ENCODE measurements around the gene CCR6.

Gene CCR6

GRCh38 chr6:167139761-167140160, 16.9 kb downstream of the CCR6 start:
- Mint-ChIP-seq H3K36me3 (ENCODE audit: low read depth) (no peaks in the 10 kb centered on the region), H3K4me3 (no peak overlapping the region), H3K27me3 (peaks cover 7% of the 10 kb centered on the region), H3K27ac (no peak overlapping the region), H3K9me3 (no peaks in the 10 kb centered on the region), H3K4me1 (ENCODE audit: low read depth) (peaks cover 16% of the 10 kb centered on the region)

- Mint-ChIP-seq H3K36me3 (ENCODE audit: low read depth) (no peaks in the 10 kb centered on the region), H3K9me3 (no peaks in the 10 kb centered on the region), H3K4me1 (ENCODE audit: low read depth) (peaks cover 16% of the 10 kb centered on the region), H3K4me3 (no peak overlapping the region), H3K27ac (peak overlapping the region; percentile 0), H3K27me3 (peaks cover 8% of the 10 kb centered on the region)
Observed at GRCh38 chr6:167140589-167141474, 17.9 kb downstream of the CCR6 start.

GRCh38 chr6:167141667-167142432, 19.0 kb downstream of the CCR6 start:
- no peak overlapping the region for H3K4me3 Mint-ChIP-seq
- peaks cover 12% of the 10 kb centered on the region for H3K27me3 Mint-ChIP-seq
- H3K9me3 Mint-ChIP-seq, result no peaks in the 10 kb centered on the region
- no peak overlapping the region for H3K27ac Mint-ChIP-seq
- peaks cover 16% of the 10 kb centered on the region for H3K4me1 Mint-ChIP-seq (ENCODE audit: low read depth)
- no peaks in the 10 kb centered on the region for H3K36me3 Mint-ChIP-seq (ENCODE audit: low read depth)

GRCh38 chr6:167142433-167142761, 19.5 kb downstream of the CCR6 start:
- H3K27me3 Mint-ChIP-seq, result peaks cover 12% of the 10 kb centered on the region
- H3K4me3 Mint-ChIP-seq, result no peak overlapping the region
- H3K27ac Mint-ChIP-seq, result no peak overlapping the region
- H3K36me3 Mint-ChIP-seq (ENCODE audit: low read depth), result no peaks in the 10 kb centered on the region
- H3K4me1 Mint-ChIP-seq (ENCODE audit: low read depth), result peaks cover 13% of the 10 kb centered on the region
- no peaks in the 10 kb centered on the region for H3K9me3 Mint-ChIP-seq

GRCh38 chr6:167143041-167143440, 20.1 kb downstream of the CCR6 start:
- Mint-ChIP-seq H3K27ac (no peak overlapping the region), H3K4me3 (no peak overlapping the region), H3K9me3 (no peaks in the 10 kb centered on the region), H3K36me3 (ENCODE audit: low read depth) (no peaks in the 10 kb centered on the region), H3K27me3 (peaks cover 12% of the 10 kb centered on the region), H3K4me1 (ENCODE audit: low read depth) (peaks cover 13% of the 10 kb centered on the region)

GRCh38 chr6:167145461-167145860, 22.6 kb downstream of the CCR6 start:
- Mint-ChIP-seq H3K27me3 (peaks cover 12% of the 10 kb centered on the region), H3K27ac (no peak overlapping the region), H3K4me3 (no peak overlapping the region), H3K4me1 (ENCODE audit: low read depth) (peaks cover 13% of the 10 kb centered on the region), H3K9me3 (no peaks in the 10 kb centered on the region), H3K36me3 (ENCODE audit: low read depth) (no peaks in the 10 kb centered on the region)

GRCh38 chr6:167146135-167146534, 23.2 kb downstream of the CCR6 start:
- H3K4me3 Mint-ChIP-seq, result no peak overlapping the region
- no peaks in the 10 kb centered on the region for H3K36me3 Mint-ChIP-seq (ENCODE audit: low read depth)
- H3K9me3 Mint-ChIP-seq, result no peaks in the 10 kb centered on the region
- no peak overlapping the region for H3K27ac Mint-ChIP-seq
- peaks cover 17% of the 10 kb centered on the region for H3K4me1 Mint-ChIP-seq (ENCODE audit: low read depth)
- H3K27me3 Mint-ChIP-seq, result peaks cover 12% of the 10 kb centered on the region

- Mint-ChIP-seq H3K4me3 (no peak overlapping the region), H3K27me3 (peaks cover 12% of the 10 kb centered on the region), H3K4me1 (ENCODE audit: low read depth) (peaks cover 21% of the 10 kb centered on the region), H3K27ac (no peak overlapping the region), H3K9me3 (no peaks in the 10 kb centered on the region), H3K36me3 (ENCODE audit: low read depth) (no peaks in the 10 kb centered on the region)
Observed at GRCh38 chr6:167146977-167147376, 24.1 kb downstream of the CCR6 start.

- H3K9me3 Mint-ChIP-seq, result no peaks in the 10 kb centered on the region
- peaks cover 27% of the 10 kb centered on the region for H3K4me1 Mint-ChIP-seq (ENCODE audit: low read depth)
- no peaks in the 10 kb centered on the region for H3K36me3 Mint-ChIP-seq (ENCODE audit: low read depth)
- H3K4me3 Mint-ChIP-seq, result no peak overlapping the region
- peaks cover 12% of the 10 kb centered on the region for H3K27me3 Mint-ChIP-seq
- H3K27ac Mint-ChIP-seq, result no peak overlapping the region
Observed at GRCh38 chr6:167148021-167148420, 25.1 kb downstream of the CCR6 start.

GRCh38 chr6:167148997-167149396, 26.1 kb downstream of the CCR6 start:
- Mint-ChIP-seq H3K27me3 (peaks cover 12% of the 10 kb centered on the region), H3K4me3 (no peak overlapping the region), H3K9me3 (no peaks in the 10 kb centered on the region), H3K27ac (no peak overlapping the region), H3K36me3 (ENCODE audit: low read depth) (no peaks in the 10 kb centered on the region), H3K4me1 (ENCODE audit: low read depth) (peaks cover 37% of the 10 kb centered on the region)

GRCh38 chr6:167150941-167151549, 28.1 kb downstream of the CCR6 start:
- peak overlapping the region; percentile 32 for H3K27ac Mint-ChIP-seq
- H3K4me1 Mint-ChIP-seq (ENCODE audit: low read depth), result peaks cover 39% of the 10 kb centered on the region
- H3K27me3 Mint-ChIP-seq, result peaks cover 4% of the 10 kb centered on the region
- H3K36me3 Mint-ChIP-seq (ENCODE audit: low read depth), result no peaks in the 10 kb centered on the region
- H3K9me3 Mint-ChIP-seq, result no peaks in the 10 kb centered on the region
- no peak overlapping the region for H3K4me3 Mint-ChIP-seq

GRCh38 chr6:167151648-167152047, 28.8 kb downstream of the CCR6 start:
- Mint-ChIP-seq H3K27ac (no peak overlapping the region), H3K9me3 (no peaks in the 10 kb centered on the region), H3K4me3 (no peak overlapping the region), H3K27me3 (peaks cover 1% of the 10 kb centered on the region), H3K4me1 (ENCODE audit: low read depth) (peaks cover 39% of the 10 kb centered on the region), H3K36me3 (ENCODE audit: low read depth) (no peaks in the 10 kb centered on the region)

GRCh38 chr6:167152862-167153261, 30.0 kb downstream of the CCR6 start:
- Mint-ChIP-seq H3K27me3 (no peaks in the 10 kb centered on the region), H3K36me3 (ENCODE audit: low read depth) (no peaks in the 10 kb centered on the region), H3K4me3 (peak overlapping the region; percentile 34), H3K4me1 (ENCODE audit: low read depth) (peaks cover 39% of the 10 kb centered on the region), H3K27ac (peak overlapping the region; percentile 29), H3K9me3 (no peaks in the 10 kb centered on the region)

- peak overlapping the region; percentile 34 for H3K4me3 Mint-ChIP-seq
- H3K9me3 Mint-ChIP-seq, result no peaks in the 10 kb centered on the region
- H3K27me3 Mint-ChIP-seq, result no peaks in the 10 kb centered on the region
- peak overlapping the region; percentile 39 for H3K27ac Mint-ChIP-seq
- no peaks in the 10 kb centered on the region for H3K36me3 Mint-ChIP-seq (ENCODE audit: low read depth)
- peaks cover 39% of the 10 kb centered on the region for H3K4me1 Mint-ChIP-seq (ENCODE audit: low read depth)
Observed at GRCh38 chr6:167153521-167153959, 30.6 kb downstream of the CCR6 start.

- Mint-ChIP-seq H3K27ac (no peak overlapping the region), H3K4me3 (no peak overlapping the region)
Observed at GRCh38 chr6:167154291-167154690, 31.4 kb downstream of the CCR6 start.

More at GRCh38 chr6:167154291-167154690, 31.4 kb downstream of the CCR6 start:
- Mint-ChIP-seq H3K27me3 (no peaks in the 10 kb centered on the region), H3K9me3 (no peaks in the 10 kb centered on the region), H3K4me1 (ENCODE audit: low read depth) (peaks cover 39% of the 10 kb centered on the region), H3K36me3 (ENCODE audit: low read depth) (no peaks in the 10 kb centered on the region)

Data from stimulated activated naive CD8-positive, alpha-beta T cell treated with anti-CD3 and anti-CD28 coated beads, Interleukin-15, Interleukin-2, amounts not matched to agents 100 ng/mL and 50 ng/mL, for 24 hours (primary cell).